GM10266 (cell line): ENCODE data around the gene ABCC8.

ENCODE experiments used
- DNase-seq: peaks from one replicate; pipeline ENCODE4 v3.0.0; 2012; ENCODE audit errors: extremely low spot score
- TF ChIP-seq, protein P1 (sequence below): IDR thresholded peaks from 2 replicates; pipeline ENCODE4 v1.5.1; 2012; ENCODE audit warnings: mild to moderate bottlenecking, low read depth; ENCODE audit not compliant: control insufficient read depth, insufficient read depth; ENCODE audit errors: missing control alignments

Gene ABCC8

DNA sequence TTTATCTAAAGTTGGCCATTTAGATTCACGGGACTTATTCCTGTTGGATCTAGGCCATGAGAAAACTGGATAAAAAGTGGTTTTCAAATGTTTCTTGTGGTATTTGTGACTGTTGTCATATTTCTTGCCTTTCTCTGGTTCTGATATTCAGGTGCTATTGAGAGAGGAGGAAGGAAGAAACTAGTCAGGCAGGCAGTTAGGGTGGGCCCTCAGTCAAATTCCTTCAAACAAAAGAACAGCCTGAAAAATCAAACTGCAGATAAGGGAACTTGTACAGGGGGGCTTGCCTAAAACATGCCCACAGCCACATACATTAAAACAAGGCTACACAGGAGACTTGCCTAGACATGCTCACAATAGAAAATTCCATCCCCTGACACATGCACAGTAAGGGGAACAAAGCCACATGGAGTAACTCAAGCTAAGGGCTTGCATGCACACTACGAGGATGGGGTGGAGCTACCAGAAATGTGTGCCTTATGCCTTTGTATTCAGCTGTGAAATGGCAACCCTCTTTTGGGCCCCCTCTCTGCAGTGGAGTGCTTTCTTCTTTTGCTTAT is 106.9 kb downstream of the ABCC8 start:
- TF ChIP-seq, protein P1, sequence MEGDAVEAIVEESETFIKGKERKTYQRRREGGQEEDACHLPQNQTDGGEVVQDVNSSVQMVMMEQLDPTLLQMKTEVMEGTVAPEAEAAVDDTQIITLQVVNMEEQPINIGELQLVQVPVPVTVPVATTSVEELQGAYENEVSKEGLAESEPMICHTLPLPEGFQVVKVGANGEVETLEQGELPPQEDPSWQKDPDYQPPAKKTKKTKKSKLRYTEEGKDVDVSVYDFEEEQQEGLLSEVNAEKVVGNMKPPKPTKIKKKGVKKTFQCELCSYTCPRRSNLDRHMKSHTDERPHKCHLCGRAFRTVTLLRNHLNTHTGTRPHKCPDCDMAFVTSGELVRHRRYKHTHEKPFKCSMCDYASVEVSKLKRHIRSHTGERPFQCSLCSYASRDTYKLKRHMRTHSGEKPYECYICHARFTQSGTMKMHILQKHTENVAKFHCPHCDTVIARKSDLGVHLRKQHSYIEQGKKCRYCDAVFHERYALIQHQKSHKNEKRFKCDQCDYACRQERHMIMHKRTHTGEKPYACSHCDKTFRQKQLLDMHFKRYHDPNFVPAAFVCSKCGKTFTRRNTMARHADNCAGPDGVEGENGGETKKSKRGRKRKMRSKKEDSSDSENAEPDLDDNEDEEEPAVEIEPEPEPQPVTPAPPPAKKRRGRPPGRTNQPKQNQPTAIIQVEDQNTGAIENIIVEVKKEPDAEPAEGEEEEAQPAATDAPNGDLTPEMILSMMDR, result no peak
- DNase-seq, result no peak

GRCh38 chr11:17369094-17369493 is 107.6 kb downstream of the ABCC8 start:
- no peak for DNase-seq
- TF ChIP-seq, protein P1, result no peak

GRCh38 chr11:17368551-17368950 is 108.1 kb downstream of the ABCC8 start:
- DNase-seq, result no peak

GRCh38 chr11:17366495-17366894 is 110.2 kb downstream of the ABCC8 start:
- DNase-seq, result no peak
- TF ChIP-seq, protein P1, result no peak

More at GRCh38 chr11:17368551-17368950, 108.1 kb downstream of the ABCC8 start:
- TF ChIP-seq, protein P1, result no peak

- TF ChIP-seq, protein P1, result peak; percentile 64
- DNase-seq, result peak; percentile 82
Measured at GRCh38 chr11:17354601-17354991, 122.0 kb downstream of the ABCC8 start.

GRCh38 chr11:17353821-17354600 is 122.6 kb downstream of the ABCC8 start:
- DNase-seq, result no peak
- TF ChIP-seq, protein P1, result no peak
